GM21737 (cell line): ENCODE measurements around the gene LIG1.
A peak's percentile ranks its signal among the peaks of the same experiment; 100 is the strongest.
"Not testable (repeated sequence)": the region's sequence is repeated elsewhere in the genome, so short reads cannot be mapped to it uniquely, and the experiment has no call there.

ENCODE experiments used
- ATAC-seq: cut with Tn5 transposase; IDR thresholded peaks from one replicate; pipeline ENCODE4 v1.9.1; 2021; ENCODE audit warnings: mild to moderate bottlenecking, moderate library complexity; ENCODE audit not compliant: unreplicated experiment

Gene LIG1

DNA sequence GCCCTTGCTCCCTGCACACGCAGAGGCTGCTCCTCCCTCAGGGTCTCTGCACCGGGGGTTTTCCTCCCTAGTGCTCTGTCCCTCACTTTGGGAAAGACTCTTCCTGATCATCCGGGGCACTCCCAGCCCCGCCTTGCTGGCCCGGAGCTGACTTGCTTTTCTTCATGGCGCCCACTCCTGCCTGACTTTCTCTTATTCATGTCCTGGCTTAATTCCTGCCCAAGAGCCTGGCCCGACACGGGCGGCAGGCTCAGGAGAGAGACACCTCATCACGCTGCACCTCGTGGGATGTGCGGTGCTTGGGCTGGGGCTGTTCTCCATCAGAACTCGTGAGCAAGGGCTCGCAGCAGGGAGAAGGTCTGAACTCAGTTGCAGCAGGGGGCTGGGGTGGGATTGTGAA lies 47.7 kb downstream of the LIG1 start:
- ATAC-seq, result no peak

DNA sequence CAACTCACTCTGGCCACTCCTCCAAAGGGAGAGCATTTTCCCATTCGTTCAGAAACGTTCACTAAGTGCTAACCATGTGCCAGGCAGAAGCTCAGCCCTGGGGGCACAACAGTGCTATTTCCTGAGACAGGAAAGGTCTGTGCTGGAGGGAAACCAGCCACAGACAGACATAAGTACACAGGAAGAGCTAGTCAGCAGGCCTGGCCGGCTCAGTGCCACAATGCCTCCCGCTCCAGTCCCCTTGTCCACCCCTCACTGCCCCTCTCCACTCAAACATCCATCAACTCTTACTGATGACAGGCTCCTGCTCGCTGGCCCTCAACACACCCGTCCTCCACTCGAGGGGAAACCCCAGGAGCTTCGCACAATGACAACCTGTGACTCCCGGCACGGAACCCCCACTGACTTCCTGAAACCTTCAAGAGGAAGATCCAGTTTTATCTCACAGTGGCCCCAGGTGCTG lies 48.2 kb downstream of the LIG1 start:
- peak; percentile 57 for ATAC-seq

DNA sequence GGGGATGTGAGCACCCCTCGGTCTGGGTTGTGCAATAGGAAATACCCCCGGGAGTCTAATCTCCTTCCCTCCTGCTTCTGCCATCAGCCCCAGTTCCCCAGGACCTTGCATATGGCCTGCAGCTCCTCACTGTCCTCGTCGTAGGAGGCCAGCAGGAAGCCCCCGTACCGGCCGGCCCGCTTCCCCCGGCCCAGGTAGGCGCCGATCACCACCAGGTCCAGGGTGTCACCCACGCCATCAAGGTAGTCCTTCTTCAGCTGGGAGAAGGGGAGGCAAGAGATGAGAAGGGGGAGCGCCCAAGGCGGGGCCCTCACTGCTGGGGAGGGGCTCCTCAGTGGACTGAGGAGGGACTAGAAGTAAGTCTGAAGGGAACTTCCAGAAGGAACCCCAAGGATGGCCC lies 49.1 kb downstream of the LIG1 start:
- no peak for ATAC-seq

DNA sequence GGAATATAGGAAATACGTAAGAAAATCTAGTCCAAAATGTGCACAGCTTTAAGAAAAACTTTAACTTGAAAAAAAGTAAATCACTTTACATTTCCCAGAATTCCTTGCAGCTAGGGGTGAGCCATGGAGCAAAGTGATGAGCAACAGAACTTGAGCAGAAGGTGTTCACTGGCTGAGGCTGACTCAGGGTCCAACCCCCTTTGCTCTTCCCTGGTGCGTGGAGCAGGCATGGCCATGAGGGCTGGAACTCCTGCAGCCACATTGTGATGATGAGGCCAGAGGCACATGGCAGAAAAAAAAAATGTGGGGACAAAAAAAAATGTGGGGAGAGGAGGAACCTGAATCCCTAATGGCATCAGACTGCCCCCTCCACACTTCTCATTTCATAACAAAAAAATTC lies 49.6 kb downstream of the LIG1 start:
- no peak for ATAC-seq

DNA sequence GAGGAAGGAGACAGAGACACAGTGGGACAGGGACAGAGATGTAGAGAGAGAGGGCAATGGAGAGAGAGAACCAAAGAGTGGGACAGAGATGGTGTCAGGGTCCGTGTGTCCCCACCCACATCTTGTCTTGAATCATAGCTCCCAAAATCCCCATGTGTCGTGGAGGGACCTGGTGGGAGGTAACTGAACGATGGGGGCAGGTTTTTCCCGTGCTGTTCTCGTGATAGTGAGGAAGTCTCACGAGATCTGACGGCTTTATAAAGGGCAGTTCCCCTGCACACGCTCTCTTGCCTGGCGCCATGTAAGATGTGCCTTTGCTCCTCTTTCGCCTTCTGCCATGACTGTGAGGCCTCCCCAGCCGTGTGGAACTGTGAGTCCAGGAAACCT lies 52.0 kb downstream of the LIG1 start:
- ATAC-seq, result no peak

DNA sequence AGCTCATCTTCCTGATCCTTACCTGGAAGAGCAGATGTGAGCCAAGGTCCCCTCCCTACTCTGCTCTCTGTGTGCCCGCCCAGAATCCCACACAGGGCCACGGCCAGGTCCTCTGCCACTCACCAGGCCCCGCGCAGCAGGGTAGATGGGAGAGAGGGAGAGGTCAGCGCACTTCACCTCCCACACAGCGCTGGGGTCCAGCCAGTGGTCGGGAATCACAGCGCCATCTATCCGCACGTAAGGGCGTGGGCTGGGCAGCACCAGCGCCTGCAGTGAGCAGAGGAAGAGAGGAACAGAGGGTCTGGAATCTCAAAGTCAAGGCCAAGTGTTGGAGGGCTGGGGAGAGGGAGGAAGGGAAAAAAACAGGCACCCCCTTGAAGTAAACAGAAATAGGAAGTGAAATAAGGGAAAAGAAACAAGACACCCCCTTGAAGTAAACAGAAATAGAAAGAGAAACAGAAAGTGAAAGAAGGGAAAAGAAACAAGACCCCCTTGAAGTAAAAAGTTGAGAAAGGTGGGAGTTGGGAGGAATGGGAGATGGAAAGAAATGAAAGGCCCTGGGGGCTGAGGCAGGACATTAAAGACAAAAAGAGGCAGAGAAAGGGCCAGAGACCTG lies 52.5 kb downstream of the LIG1 start:
- ATAC-seq, result no peak

DNA sequence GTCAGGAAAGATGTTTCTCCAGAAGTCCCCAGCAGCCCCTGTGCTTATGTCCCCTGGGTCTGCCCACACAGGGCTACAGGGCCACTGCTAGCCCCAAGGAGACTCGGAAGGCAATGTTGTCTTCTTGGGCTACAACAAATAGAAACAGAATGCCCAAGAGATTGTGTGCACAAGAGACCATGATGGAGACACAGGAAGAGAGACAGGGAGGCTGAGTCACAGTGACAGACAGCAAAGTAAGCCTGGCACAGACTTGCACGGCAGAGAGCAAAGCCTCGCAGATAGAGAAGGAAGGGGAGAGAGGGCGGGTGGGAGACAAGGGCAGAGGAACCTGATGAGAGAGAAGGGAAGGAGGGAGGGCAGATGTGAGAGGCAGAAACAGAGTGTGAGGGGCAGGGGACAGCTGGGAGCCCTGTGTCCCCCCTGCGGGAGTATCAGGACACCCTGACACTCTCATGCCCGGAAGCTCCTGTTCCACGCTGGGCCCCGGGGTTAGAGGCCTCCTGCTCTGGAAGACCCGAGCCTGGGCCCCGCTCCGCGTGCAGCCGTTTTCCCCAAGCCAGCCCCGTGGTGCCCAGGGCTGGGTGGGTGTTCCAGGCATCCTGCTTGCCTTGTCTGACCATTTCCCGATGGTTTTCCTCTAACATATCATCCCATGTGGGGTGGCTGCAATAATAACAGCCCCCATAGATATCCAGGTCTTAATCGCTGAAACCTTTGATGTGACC lies 56.8 kb downstream of the LIG1 start:
- no peak for ATAC-seq

DNA sequence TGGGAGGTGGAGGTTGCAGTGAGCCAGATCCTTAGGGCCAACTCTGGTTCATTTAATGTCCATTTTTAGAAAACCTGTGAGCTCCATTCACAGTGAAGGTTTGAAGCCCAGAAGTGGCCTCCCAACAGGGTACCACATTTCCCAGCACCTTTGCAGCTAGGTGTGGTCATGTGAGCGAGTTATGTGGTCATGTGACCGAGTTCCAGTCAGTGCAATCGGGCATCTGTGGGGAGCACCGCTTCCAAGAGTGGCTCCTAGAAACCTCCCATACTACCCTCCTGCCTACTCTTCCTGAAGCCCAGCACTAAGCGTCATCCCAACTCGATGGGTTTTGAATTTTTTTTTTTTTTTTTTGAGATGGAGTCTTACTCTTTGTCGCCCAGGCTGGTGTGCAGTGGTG lies 58.9 kb downstream of the LIG1 start:
- no peak for ATAC-seq

DNA sequence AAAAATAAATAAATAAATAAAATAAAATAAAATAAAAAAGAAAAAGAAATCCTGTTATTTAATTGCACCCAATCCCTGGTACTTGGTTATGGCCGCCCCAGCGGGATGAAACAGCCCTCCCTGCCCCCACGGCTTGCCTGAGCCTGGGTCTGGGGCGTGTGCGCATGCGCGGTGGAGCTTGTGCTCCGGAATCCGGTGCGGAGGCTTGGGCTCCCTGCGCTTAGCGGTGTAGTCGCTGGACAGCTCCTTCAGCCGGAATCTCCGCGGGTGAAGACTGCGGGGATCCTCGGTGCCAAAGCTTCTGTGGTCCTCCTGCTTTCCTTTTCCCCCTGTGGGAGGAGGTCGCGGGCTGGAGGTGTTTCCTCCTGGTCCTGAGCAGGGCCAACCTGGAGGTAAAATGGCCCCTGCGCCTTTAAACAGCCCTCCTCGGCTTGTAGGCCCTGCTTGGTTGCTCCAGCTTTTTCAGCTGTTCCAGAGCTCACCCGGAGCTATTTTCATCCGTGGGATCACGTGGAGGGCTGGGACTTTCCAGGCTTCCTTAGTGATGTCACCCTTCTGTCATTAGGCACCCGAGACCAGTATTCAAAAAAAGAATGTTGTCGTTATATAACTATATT lies 59.7 kb downstream of the LIG1 start, which contains the start of gene PLA2G4C:
Gene PLA2G4C (minus strand): TSS at position 468 of the 617 bp plus-strand sequence. CDS start 4,288 bp downstream, outside the sequence.
- peak; percentile 46 for ATAC-seq

DNA sequence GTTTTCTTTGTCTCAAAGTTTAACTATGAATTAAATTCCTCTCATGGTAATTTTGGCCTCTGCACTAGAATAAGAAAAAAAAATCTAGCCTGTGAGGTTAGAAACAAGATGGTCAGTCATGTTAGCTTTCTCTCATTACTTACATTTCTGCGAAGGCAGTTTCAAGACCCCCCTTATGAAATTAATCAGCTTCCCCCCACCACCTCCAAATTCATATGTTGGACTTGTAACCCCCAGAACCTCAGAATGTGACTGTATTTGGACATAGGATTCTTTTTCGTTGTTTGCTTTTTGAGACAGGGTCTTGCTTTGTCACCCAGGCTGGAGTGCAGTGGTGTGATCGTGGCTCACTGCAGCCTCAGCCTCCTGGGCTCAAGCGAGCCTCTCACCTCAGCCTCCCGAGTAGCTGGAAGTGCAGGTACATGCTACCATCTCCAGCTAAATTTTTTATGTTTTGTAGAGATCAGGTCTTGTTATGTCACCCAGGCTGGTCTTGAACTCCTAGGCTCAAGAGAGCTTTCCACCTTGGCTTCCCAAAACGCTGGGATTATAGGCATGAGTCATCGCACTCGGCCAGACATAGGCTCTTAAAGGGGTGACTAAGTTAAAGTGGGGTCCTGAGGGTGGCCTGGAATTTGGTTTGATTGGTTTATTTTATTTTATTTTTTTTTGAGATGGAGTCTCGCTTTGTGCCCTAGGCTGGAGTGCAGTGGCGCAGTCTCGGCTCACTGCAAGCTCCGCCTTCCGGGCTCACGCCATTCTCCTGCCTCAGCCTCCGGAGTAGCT lies 61.0 kb downstream of the LIG1 start:
- no peak for ATAC-seq

DNA sequence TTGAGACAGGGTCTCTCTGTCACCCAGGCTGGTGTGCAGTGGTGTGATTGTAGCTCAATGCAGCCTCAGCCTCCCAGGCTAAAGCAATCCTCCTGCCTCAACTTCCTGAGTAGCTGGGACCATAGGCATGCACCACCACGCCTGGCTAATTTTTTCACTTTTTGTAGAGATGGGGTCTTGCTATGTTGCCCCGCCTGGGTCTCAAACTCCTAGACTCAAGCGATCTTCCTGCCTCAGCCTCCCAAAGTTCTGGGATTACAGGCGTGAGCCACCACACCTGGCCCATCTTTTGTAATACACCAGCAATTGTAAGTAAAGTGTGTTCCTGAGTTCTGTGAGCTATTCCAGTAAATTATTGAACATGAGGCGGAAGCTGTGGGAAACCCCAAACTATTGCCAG lies 66.2 kb downstream of the LIG1 start:
- no peak for ATAC-seq

DNA sequence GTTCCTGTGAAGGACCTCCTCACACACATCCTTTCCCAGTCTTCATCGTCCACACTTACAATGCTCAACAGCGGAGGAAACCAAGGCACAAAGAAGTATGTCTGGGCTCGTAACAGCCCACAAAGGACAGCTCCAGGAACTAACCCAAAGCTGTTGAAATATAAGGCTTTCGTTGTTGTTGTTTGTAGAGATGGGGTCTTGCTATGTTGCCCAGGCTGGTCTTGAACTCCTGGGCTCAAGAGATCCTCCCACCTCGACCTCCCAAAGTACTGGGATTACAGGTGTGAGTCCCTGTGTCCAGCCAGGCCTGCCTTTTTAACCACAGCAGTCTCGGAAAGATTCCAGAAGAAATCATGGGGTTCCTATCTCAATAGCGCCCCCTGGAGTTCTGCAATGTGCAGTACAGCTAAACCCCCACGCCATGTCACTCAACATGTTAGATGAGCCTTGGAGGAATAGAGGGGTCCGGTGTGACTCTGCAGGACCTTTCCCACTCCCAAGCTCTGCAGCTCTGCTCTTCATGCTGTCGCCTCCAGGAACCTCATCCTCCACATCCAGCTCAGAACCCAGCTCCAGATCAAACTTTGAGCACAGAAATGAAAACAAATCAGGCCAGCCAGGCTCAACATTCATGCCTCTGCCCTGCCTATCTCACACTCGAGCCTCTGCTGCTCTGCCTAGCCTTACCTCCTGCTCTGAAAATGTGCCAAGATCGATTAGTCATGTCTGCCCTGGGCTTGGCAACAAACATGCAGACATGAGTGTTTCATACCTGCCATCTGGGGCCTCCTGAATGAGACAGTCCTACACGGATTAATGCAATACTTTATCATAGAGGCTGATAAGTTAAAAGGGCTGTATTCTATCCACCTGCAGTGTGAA lies 67.0 kb downstream of the LIG1 start:
- ATAC-seq, result no peak

DNA sequence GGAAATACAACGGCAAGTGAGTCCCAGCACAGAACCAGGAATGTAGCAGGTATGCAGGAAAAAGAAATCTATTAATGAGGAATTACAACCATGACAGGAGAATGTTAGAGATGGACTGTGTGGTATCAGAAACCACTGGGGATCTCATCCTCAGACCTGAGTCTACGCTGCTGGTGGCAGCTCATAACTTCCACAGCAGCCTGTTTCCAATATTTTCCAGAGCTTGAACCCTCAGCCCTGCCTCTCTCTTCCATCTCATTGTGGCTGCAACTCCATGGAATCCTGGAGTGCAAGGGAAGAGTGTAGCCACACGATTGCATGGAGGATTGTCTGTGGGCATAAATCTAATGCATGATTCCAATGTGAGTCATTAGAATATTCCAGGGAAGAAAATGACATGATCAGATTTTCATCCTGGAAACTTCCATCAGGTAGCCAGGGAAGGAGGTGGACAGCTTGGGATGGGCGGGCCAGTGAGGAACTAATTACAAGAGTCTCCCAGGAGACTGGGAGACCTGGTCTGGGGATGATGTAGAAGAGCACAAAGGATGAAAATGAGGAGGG lies 74.5 kb downstream of the LIG1 start:
- ATAC-seq, result no peak

DNA sequence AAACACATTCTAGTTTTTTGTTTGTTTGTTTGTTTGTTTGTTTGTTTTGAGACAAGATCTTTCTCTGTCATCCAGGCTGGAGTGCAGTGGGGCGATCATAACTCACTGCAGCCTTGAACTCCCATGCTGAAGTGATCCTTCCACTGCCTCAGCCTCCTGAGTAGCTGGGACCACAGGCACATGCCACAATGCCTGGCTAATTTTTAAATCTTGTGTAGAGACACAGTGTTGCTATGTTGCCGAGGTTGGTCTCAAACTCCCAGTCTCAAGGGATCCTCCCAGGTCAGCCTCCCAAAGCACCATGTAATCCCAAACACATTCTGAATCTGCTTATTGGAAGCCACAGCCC lies 75.3 kb downstream of the LIG1 start:
- no peak for ATAC-seq

DNA sequence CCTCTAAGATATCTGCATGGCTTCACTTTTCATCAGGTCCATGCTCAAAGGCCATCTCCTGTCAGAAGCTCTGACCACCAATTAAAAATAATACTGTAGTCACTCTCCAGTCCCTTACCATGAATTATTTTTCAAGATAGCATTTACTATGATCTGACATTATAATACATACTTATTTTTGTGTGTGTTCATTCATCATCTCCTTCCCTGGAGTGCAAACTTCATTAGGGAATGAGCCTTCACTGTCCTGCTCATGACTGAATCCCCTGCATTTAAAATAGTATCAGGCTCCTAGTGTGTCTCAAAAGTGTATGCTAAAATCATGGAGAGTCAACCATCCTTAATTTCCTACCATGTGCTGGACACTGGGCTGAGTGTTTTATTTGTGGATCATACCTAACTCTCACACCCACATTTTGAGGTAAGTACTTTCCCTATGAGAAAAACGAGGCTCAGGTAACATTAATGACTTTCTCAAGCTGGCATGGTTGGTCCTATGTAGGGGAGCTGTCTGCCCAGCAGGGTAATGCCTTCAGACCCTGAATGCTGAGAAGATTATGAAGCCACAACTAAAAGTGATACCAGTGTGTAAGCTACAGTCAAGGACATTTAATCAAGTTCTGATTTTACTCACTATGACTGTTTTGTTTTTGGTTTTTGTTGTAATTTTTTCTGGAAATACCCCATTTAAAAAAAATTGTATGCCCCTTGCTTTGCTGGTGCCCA lies 75.9 kb downstream of the LIG1 start:
- ATAC-seq, result no peak

DNA sequence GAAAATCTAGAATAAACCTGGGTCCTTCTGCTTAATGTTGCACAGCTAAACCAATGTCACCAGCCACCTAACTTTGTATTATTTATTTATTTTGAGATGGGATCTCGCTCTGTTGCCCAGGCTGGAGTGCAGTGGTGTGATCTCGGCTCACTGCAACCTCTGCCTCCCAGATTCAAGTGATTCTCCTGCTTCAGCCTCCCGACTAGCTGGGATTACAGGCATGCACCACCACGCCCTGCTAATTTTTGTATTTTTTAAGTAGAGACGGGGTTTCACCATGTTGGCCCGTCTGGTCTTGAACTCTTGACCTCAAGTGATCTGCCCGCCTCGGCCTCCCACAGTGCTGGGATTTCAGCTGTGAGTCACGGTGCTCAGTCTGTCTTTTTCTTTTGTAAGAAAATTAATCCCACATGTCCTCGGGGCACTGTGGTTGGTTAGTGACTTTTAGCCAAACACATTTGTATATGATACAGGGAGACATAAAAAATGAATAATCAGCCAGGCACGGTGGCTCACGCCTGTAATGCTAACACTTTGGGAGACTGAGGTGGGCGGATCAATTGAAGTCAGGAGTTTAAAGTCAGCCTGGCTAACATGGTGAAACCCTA lies 78.9 kb downstream of the LIG1 start:
- ATAC-seq, result not testable (repeated sequence)

DNA sequence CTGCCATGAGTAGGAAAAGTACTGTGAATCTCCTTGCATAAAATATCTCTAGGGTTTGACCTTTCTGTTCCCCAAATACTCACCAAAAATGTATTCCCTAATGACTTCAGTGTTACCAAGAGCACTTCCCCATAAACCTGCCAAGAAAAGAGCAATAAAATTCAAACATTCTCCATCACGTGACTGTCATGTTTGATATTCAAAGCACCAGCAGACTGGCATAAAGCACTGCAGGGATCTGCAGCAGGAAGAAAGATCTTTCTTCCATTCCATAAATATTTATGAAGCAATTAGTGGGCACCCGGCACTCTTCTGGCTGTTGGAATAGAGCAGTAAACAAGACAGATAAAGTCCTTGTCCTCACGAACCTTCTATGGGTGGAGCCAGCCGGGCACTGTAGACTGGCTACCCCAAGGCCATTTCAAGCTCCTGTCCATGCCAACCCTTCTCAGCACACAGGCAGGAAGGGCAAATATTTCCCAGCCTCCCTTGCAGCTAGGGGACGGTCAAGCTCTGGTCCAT lies 79.8 kb downstream of the LIG1 start:
- ATAC-seq, result no peak

DNA sequence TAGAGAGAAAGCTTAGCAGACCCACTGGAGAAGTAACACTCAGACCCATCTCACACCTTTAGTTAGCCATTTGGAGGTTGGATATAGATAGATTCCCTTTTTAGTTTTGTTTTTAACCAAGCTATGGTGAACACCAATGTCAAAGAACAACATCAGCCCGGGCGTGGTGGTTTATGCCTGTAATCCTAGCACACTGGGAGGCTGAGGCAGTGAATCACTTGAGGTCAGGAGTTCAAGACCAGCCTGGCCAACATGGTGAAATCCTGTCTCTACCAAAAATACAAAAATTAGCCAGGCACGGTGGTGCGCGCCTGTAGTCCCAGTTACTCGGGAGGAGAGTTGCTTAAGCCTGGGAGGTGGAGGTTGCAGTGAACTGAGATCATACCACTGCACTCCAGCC lies 81.2 kb downstream of the LIG1 start:
- ATAC-seq, result not testable (repeated sequence)
